ENCODE measurements around the gene HMGN3. TPM values are rescaled to one million over a fixed set of nuclear protein-coding genes. Genes with fewer than 3 reads are reported as not detected.

HMGN3 gene
- total RNA-seq, 1 donor from 2014 or later = 86.2 TPM

- H3K4me3 ChIP-seq (ENCODE audit: low read depth, low read length) = no peak overlapping the region
- no peak for DNase-seq (ENCODE audit: low read depth)
- TF ChIP-seq CTCF (conservative IDR thresholded peaks at IDR 0.05; ENCODE audit: low read depth, low read length) = no peak
These were observed 82.2 kb downstream of the HMGN3 start for GRCh38 chr6:79152269-79152737.

Other genes with a start within 250 kb of the HMGN3 start
- gene PHIP, start 156.4 kb downstream of the HMGN3 start, total RNA-seq = 12.9 and 16.7 TPM in 2 replicates